HEK293 (cell line): ENCODE data around the gene PRR19.
A peak's percentile ranks its signal among the peaks of the same experiment; 100 is the strongest.

Source experiments
- CTCF ChIA-PET: fragments of 350-600 bp; formaldehyde crosslinking; extraction: SDS; loops from one replicate; lab custom pipeline; 2021; ENCODE audit warnings: antibody characterized with exemption; lab: Yijun Ruan, JAX
- POLR2A ChIA-PET: fragments of 300-600 bp; formaldehyde crosslinking; extraction: SDS; loops from one replicate; lab custom pipeline; 2020; ENCODE audit warnings: antibody characterized with exemption, inconsistent platforms; lab: Yijun Ruan, JAX
- H3K27ac ChIP-seq: fragments of 200-500 bp; sonication (Bioruptor generic); 2 replicates; pipeline ENCODE4 v1.5.1; 2014; ENCODE audit warnings: low read depth, low read length, control low read depth, inconsistent platforms; ENCODE audit errors: extremely low read depth
- H3K36me3 ChIP-seq, 2 experiments: fragments of 200-500 bp in 1 of 2; sonication (Bioruptor generic) in 1 of 2; 1 replicate in 1 of 2; 2 replicates in 1 of 2; pipeline ENCODE4 v1.5.1; 2014 to 2017; ENCODE audit warnings: inconsistent platforms in 2 of 2, low read length in 2 of 2; ENCODE audit not compliant: control insufficient read depth in 2 of 2, insufficient read depth in 1 of 2
- H3K4me1 ChIP-seq: fragments of 200-500 bp; sonication (Bioruptor generic); 2 replicates; pipeline ENCODE4 v1.5.1; 2014; ENCODE audit warnings: mild to moderate bottlenecking, low read length, inconsistent platforms; ENCODE audit not compliant: control insufficient read depth, insufficient read depth
- H3K4me3 ChIP-seq: 2 replicates; pipeline ENCODE4 v1.5.1; 2011; ENCODE audit warnings: low read depth, mild to moderate bottlenecking, control low read depth, low read length, moderate library complexity
- H3K9me3 ChIP-seq: fragments of 200-500 bp; sonication (Bioruptor generic); 2 replicates; pipeline ENCODE4 v1.5.1; 2014; ENCODE audit warnings: low read depth, low read length, inconsistent platforms; ENCODE audit not compliant: control insufficient read depth, insufficient read depth
- BCL11B ChIP-seq: fragments of 450-650 bp; formaldehyde crosslinking; IDR thresholded peaks from 2 replicates; pipeline ENCODE4 v1.5.1; 2016; ENCODE audit warnings: low read depth, missing biosample characterization, missing genetic modification characterization
- BCL6B ChIP-seq: fragments of 450-650 bp; formaldehyde crosslinking; IDR thresholded peaks from 2 replicates; pipeline ENCODE4 v1.5.1; 2017; ENCODE audit warnings: missing biosample characterization, missing genetic modification characterization
- CTCF ChIP-seq: fragments of 450-650 bp; formaldehyde crosslinking; IDR thresholded peaks from 2 replicates; pipeline ENCODE4 v1.5.1; 2016; ENCODE audit warnings: missing biosample characterization, missing genetic modification characterization
- FEZF1 ChIP-seq: fragments of 450-650 bp; formaldehyde crosslinking; IDR thresholded peaks from 2 replicates; pipeline ENCODE4 v1.5.1; 2016; ENCODE audit warnings: missing biosample characterization, missing genetic modification characterization
- HOXA7 ChIP-seq: sonication (generic); formaldehyde crosslinking; IDR thresholded peaks from 2 replicates; pipeline ENCODE4 v1.8.1; 2022; ENCODE audit warnings: missing genetic modification reagents, borderline replicate concordance
- PRDM6 ChIP-seq: fragments of 450-650 bp; formaldehyde crosslinking; IDR thresholded peaks from 2 replicates; pipeline ENCODE4 v1.5.1; 2017; ENCODE audit warnings: missing biosample characterization, missing genetic modification characterization
- ZBTB20 ChIP-seq: fragments of 450-650 bp; formaldehyde crosslinking; IDR thresholded peaks from 2 replicates; pipeline ENCODE4 v1.5.1; 2016; ENCODE audit warnings: missing biosample characterization, missing genetic modification characterization
- ZBTB48 ChIP-seq: fragments of 450-650 bp; formaldehyde crosslinking; IDR thresholded peaks from 2 replicates; pipeline ENCODE4 v1.5.1; 2016; ENCODE audit warnings: missing biosample characterization, missing genetic modification characterization
- ZFP37 ChIP-seq: fragments of 450-650 bp; formaldehyde crosslinking; IDR thresholded peaks from 2 replicates; pipeline ENCODE4 v1.5.1; 2016; ENCODE audit warnings: missing biosample characterization, missing genetic modification characterization
- ZNF169 ChIP-seq: fragments of 450-650 bp; formaldehyde crosslinking; IDR thresholded peaks from 2 replicates; pipeline ENCODE4 v1.5.1; 2016; ENCODE audit warnings: missing biosample characterization, missing genetic modification characterization
- ZNF2 ChIP-seq: fragments of 450-650 bp; formaldehyde crosslinking; IDR thresholded peaks from 2 replicates; pipeline ENCODE4 v1.5.1; 2016; ENCODE audit warnings: missing biosample characterization, missing genetic modification characterization
- ZNF302 ChIP-seq: fragments of 450-650 bp; formaldehyde crosslinking; IDR thresholded peaks from 2 replicates; pipeline ENCODE4 v1.5.1; 2016; ENCODE audit warnings: missing biosample characterization, missing genetic modification characterization, low read depth
- ZNF335 ChIP-seq: fragments of 450-650 bp; formaldehyde crosslinking; conservative IDR thresholded peaks from 2 replicates; pipeline ENCODE4 v1.5.1; 2016; ENCODE audit warnings: missing biosample characterization, missing genetic modification characterization
- ZNF433 ChIP-seq: fragments of 450-650 bp; formaldehyde crosslinking; IDR thresholded peaks from 2 replicates; pipeline ENCODE4 v1.5.1; 2016; ENCODE audit warnings: missing biosample characterization, missing genetic modification characterization, low read depth
- ZNF449 ChIP-seq: fragments of 450-650 bp; formaldehyde crosslinking; IDR thresholded peaks from 2 replicates; pipeline ENCODE4 v1.5.1; 2017; ENCODE audit warnings: missing biosample characterization, mild to moderate bottlenecking, missing genetic modification characterization, moderate library complexity
- ZNF530 ChIP-seq: fragments of 450-650 bp; formaldehyde crosslinking; IDR thresholded peaks from 2 replicates; pipeline ENCODE4 v1.5.1; 2016; ENCODE audit warnings: low read depth, missing biosample characterization, missing genetic modification characterization
- ZNF624 ChIP-seq: fragments of 450-650 bp; formaldehyde crosslinking; IDR thresholded peaks from 2 replicates; pipeline ENCODE4 v1.5.1; 2017; ENCODE audit warnings: missing biosample characterization, missing genetic modification characterization
- ZNF629 ChIP-seq: fragments of 450-650 bp; formaldehyde crosslinking; IDR thresholded peaks from 2 replicates; pipeline ENCODE4 v1.5.1; 2017; ENCODE audit warnings: missing biosample characterization, missing genetic modification characterization
- ZNF837 ChIP-seq: fragments of 450-650 bp; formaldehyde crosslinking; IDR thresholded peaks from 2 replicates; pipeline ENCODE4 v1.5.1; 2016; ENCODE audit warnings: missing biosample characterization, missing genetic modification characterization
- ZSCAN16 ChIP-seq: fragments of 450-650 bp; formaldehyde crosslinking; IDR thresholded peaks from 2 replicates; pipeline ENCODE4 v1.5.1; 2016; ENCODE audit warnings: missing biosample characterization, missing genetic modification characterization
- ZXDB ChIP-seq: fragments of 450-650 bp; formaldehyde crosslinking; IDR thresholded peaks from 2 replicates; pipeline ENCODE4 v1.5.1; 2016; ENCODE audit warnings: missing biosample characterization, missing genetic modification characterization

The PRR19 gene

GRCh38 chr19:42309686-42310085 lies 7.8 kb downstream of the PRR19 start:
- TF ChIP-seq ZSCAN16 (no peak), PRDM6 (tag by site-specific recombination) (no peak), ZBTB20 (tag by site-specific recombination) (no peak), ZNF624 (tag by site-specific recombination) (no peak), ZNF629 (tag by site-specific recombination) (no peak), BCL6B (tag by site-specific recombination) (no peak), ZNF2 (no peak), BCL11B (no peak), FEZF1 (tag by site-specific recombination) (no peak)
- ChIA-PET POLR2A (no interaction called here), CTCF (interaction anchor here (1.0 kb wide), 1 partner anchor 129 kb away, joined by 3 read pairs; no protein-coding TSS in a partner anchor)
- Histone ChIP-seq H3K36me3 (no peaks in the 10 kb centered on the region; a peak in 1 of 3 replicates), H3K27ac (no peak overlapping the region), H3K9me3 (no peaks in the 10 kb centered on the region), H3K4me3 (no peak overlapping the region), H3K4me1 (no peaks in the 10 kb centered on the region; the same call in 1 of the 2 replicates)

GRCh38 chr19:42311657-42312056 lies 9.7 kb downstream of the PRR19 start:
- TF ChIP-seq ZNF302 (tag by site-specific recombination) (no peak), ZNF169 (tag by site-specific recombination) (no peak), ZNF335 (0 out of 2 replicates have a peak, but pooled peaks have one; percentile 18), ZNF837 (no peak), CTCF (tag by site-specific recombination) (peak; percentile 24; the same call in 1 of the 2 replicates), ZBTB48 (no peak), ZNF433 (tag by site-specific recombination) (no peak), ZXDB (tag by site-specific recombination) (no peak), ZFP37 (tag by site-specific recombination) (no peak), ZNF449 (tag by site-specific recombination) (no peak), HOXA7 (CRISPR knock-in tag) (no peak), ZNF530 (tag by site-specific recombination) (no peak)
- ChIA-PET POLR2A (no interaction called here), CTCF (interaction anchor here (0.6 to 2.3 kb wide), 9 partner anchors 13 to 198 kb away, joined by 3 to 10 read pairs (median 3); no protein-coding TSS in a partner anchor)
- Histone ChIP-seq H3K4me3 (no peak overlapping the region), H3K4me1 (no peaks in the 10 kb centered on the region; the same call in 1 of the 2 replicates), H3K9me3 (no peaks in the 10 kb centered on the region), H3K27ac (no peak overlapping the region), H3K36me3 (no peaks in the 10 kb centered on the region)
